GM08714 (cell line): ENCODE data around the gene ATP6V1G3.
A peak's percentile ranks its signal among the peaks of the same experiment; 100 is the strongest.
"Not testable (repeated sequence)": the region's sequence is repeated elsewhere in the genome, so short reads cannot be mapped to it uniquely, and the experiment has no call there.

ENCODE experiments used
- H3K4me3 ChIP-seq: fragments of 200-500 bp; sonication (Bioruptor generic); 2 replicates; pipeline ENCODE4 v1.5.1; 2014; ENCODE audit warnings: mild to moderate bottlenecking, low read length, inconsistent platforms
- ZNF274 ChIP-seq: IDR thresholded peaks from 2 replicates; pipeline ENCODE4 v1.6.1; 2012; ENCODE audit warnings: mild to moderate bottlenecking, low read depth, low read length

The ATP6V1G3 gene

DNA sequence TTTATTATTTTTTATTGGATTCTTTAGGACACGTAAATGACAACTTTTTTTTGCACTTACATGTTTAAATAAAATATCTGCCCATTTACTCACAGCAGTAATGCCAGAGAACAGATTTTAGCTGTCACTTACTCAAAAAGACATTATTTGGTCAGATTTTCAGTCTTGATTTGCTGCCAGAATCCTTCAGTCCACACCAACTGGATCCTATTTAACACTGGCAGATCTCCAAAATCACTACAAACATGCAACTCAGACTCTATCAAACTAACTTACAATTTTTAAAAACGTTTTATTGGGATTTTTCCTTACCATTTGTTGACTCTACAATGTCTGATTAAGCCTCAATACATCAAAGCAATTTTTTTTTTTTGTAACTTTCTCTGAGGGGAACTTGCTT, 11.1 kb downstream of the ATP6V1G3 start:
- no peak overlapping the region for H3K4me3 ChIP-seq
- TF ChIP-seq ZNF274, result no peak

DNA sequence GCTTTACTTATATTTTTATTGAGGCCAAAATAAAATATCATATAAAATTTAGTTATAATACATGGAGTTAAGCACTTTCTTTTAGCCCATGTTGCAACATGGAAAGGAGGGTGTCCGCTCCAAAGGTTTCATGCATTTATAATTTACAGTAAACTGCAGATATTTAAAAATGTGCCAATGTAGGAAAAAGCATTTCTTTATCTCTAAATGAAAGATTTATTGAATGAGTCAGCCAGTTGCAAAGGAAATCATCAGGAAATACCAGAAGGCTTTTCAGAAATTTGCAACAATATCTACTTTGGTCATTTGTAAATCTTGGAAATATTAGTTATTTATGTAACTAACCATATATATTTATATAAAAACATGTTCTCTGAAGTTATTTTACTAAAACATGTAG, 12.1 kb downstream of the ATP6V1G3 start:
- no peak overlapping the region for H3K4me3 ChIP-seq
- no peak for TF ChIP-seq ZNF274

DNA sequence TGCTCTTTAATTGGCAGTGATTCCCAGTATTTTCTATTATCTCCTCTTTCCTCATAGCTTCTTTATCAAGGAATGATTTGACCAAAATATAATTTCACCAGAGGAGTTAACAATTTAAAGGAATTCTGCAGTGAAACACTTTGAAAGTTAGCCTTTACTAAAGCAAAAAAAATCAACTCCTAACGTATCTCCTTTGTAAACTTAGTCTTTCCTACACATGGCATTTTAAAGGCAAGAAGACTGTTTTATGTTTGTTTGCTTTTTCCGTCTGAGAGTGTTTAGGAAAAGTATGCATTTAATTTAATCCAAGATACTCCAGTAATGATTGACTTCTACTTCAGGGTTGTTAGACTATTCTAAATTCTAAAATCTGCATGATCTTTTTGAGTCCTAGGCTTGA, 15.9 kb downstream of the ATP6V1G3 start:
- TF ChIP-seq ZNF274, result no peak
- no peak overlapping the region for H3K4me3 ChIP-seq

DNA sequence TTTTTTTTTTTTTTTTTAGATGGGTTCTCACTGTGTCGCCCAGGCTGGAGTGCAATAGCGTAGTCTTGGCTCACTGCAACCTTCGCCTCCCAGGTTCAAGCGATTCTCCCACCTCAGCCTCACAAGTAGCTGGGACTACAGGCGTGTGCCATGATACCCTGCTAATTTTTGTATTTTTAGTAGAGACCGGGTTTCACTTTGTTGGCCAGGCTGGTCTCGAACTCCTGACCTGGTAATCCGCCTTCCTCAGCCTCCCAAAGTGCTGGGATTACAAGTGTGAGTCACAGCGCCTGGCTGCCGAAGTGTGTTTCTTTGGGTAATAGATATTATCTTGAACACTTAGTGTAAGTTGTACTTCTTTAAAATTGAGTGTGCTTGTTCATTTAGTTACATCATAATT, 16.4 kb downstream of the ATP6V1G3 start:
- H3K4me3 ChIP-seq, result not testable (repeated sequence)

DNA sequence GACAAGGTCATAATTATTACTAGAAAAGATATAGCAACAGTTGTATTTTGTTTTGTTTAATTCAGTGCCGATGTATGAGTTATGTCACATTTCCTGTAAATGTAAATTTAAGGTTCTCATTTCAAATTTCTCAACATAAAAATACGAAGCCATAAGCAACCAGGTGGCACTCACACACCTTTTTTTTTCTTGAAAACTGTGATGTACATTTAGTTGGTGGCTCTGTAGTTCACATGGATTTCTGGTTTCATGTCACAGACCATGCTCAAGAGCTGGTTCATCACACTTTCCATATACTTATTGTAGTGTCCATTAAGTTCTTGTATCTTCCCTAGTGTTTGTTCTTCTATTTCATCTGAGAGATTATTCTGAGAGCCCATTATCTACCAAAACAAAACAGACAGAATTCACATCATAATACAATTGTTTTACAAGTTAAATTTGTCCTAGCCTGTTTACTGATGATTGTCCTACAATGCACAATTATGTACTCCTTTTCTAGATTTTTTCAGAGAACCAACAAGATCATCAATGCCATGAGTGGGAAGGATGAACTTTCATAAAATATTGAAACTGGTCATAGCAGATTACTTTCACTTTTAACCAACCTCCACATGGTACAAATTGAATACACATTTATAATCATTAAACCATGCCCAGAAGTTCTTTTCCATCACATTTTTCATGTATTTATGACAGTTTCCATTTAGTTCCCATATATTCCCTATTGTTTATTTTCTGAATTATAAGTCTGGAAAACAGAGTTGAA, 17.1 kb downstream of the ATP6V1G3 start:
- no peak overlapping the region for H3K4me3 ChIP-seq
- no peak for TF ChIP-seq ZNF274

DNA sequence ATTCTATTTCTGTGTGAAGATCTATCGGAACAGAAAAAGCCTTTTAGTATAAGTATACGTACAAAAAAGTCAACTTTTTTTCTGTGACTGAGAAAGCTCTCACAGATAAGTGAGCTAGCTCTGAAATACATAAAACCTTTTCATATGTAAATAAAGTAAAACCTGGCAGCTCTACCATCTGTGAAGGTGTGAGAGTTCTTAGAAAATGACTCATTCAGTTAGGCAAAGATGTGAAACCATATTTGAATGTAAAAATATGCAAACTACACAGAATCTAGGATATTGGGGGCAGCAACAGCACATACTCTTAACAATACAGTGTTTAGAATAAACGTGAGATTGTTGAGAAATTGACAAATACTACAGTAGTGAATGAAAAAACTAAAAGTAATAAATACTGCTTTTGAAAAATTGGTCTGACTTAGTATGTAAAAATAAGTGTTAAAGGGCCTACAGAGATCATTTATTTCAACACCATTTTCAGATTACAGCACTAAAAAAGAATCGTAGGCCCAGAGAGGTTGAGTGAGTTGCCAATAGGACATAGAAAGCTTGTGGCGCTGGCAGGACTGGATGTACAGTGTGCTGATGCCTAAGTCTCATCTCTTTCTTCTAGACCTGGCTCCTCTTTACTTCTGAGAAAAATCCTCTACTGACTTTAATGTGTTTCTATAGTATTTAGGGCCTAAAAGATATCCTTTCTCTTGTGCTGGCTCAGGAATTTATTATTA, 19.8 kb downstream of the ATP6V1G3 start:
- no peak overlapping the region for H3K4me3 ChIP-seq
- TF ChIP-seq ZNF274, result no peak

DNA sequence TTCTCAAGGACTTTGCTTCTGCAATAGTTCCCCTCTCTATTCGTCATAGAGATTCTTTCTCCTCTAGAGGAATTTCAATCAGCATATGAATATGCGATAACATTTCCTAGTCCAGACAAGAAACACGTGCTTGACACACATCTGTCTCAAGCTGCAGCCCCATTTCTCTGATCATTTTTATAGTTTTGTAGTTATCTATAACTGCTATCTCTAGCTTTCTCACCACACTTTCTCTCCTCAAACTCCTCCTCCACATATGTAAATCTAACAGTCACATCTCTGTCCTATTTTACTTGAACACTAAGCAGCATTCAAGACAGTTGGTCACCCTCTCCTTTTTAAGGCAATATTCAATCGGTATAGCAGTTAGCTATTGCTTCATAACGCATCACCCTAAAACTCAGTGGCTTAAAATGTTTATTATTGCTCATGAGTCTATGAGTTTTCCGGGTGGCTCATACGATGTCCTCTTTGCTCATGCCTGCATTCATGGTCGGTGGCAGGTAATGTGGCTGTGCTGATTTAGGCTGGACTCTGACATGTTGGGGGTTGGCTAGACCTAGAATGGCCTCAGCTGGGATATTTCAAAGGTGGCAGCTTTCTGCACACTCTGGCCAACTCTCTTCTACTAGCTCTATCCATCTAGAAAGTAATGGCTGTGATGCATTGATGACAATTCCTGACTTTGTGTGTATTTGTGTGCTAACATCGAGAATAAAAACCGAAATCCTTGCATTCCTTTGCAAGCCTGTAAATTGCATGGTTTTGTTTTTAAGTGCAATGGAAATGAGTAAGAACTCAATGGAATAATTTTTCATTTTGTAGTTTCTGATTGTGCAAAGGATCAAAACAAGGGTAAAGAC, 20.6 kb downstream of the ATP6V1G3 start:
- TF ChIP-seq ZNF274, result no peak
- H3K4me3 ChIP-seq, result peak overlapping the region; percentile 21; the same call in 1 of the 2 replicates

DNA sequence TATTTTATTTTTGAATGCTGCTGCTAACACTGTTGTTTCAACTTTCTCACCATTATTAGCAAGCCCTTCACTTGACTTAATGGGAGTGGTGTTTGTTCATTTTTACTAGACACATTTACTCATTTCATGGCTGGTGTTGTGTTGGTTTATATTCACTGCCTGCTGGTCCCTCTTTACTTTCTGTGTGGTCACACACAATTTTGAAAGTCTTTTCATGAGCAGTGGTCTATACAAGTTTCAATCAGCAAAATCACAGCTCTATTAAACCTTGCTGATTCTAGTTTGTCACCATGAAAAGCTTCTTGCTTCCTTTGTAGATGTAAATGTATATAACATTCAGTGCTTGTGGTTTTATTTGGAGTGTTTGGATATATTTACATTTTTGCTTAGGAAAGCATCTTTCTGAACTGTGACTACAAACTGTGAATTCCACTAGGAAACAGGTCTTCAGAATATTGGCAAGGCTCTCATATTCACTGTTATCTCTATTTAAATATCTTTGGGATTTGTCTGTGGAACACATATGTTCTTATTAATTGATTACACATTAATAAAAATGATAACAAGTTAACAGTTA, 22.8 kb downstream of the ATP6V1G3 start:
- H3K4me3 ChIP-seq, result no peak overlapping the region
- no peak for TF ChIP-seq ZNF274

DNA sequence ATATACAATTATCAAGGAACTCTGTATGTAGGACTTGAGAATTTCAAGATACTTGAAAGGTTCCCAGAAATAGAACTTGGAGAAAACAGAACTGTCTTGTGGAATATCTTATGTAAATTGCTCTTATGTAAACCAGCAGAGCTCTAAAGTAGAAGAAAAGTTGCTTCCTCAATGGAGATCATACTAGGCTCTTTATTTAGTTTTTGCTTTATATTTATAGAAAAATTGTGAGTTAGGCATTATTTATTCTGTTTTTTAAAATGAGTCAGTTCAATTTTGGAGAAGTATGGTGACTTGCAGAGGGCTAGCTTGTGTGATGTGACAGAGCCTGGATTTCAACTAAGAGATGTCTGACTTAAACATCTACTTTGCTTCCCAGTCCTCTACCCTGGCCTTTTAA, 40.4 kb downstream of the ATP6V1G3 start:
- no peak overlapping the region for H3K4me3 ChIP-seq
- no peak for TF ChIP-seq ZNF274

DNA sequence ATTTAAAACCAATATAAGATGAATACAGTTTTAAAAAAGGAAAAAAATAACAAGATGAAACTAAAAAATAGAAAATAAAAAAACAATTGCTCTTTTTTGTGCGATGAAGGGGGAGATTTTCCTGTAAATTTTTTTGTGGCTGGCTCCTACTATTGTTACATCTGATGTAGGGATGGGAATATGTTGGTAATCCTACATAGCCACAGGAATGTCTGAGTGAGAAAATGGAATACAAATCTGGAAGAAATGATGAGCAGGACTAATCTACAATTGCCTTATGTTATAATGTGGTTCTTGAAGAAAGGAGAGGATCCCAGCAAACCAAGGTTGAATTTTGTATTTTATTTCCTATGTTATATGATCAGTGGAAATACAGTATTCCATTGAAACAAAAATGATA, 40.9 kb downstream of the ATP6V1G3 start:
- no peak overlapping the region for H3K4me3 ChIP-seq
- no peak for TF ChIP-seq ZNF274

DNA sequence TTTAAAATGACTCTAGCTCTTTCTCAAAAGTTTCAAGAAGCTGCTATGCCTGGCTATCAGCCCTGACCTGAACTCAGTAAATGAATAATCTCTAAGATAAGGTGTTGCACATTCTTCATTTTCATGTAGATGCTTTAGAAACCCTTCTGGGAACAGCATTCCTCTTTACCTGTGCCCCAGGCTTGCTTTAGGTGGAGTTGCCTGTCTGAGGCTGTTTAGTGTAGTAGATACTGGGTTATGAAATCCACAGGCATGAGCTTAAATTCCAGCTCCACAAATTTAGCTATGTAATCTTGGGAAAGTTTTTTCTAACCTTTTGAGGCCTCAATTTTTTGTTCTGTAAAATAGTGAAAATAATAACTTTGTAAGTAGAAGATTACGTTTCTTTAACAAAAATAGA, 41.6 kb downstream of the ATP6V1G3 start:
- H3K4me3 ChIP-seq, result no peak overlapping the region
- no peak for TF ChIP-seq ZNF274

DNA sequence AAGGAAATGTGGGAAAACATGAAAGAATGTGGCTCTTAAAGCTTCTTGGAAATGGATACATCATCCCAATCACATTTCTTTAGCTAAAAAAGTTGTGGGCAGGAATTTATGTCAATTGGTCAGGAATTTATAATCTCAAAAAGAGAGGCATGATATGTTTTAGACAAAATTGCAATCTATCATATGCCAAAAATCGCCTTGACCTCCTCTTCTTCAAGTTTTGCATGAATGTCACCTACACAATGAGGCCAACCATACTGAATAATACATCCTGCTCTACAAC, 42.4 kb downstream of the ATP6V1G3 start:
- TF ChIP-seq ZNF274, result no peak
- H3K4me3 ChIP-seq, result no peak overlapping the region

DNA sequence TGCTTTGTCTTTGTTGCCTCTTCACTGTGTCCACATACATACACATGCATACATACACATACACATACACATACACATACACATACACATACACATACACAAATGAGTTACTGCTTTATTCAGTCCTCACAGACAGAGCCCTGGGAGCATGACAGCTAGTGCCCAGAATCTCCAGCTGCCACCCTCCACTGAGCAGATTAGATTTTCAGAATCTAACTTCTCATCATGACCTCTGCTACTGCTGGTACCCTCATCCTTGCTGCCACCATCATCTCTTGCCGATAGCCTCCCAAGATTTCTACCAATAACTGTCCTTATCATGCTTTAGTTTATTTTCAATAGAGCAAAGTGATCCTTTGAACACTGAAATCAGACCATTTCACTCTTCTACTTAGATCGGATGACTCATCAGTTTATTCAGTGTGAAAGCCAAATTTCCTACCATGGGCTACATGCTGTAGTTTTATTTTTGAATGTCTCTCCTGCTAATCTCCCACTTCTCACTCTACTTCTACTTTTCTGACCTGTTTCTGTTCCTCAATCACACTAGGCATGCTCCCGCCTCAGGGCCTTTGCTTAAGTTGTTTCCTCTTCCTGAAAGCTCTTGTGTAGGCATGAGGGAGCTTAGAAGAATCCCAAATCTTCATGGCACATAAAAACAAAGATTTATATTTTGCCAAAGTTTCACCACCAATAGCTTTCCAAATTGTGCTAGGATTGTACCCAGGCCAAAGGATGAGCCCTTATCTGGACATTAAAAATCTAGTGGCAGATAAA, 43.0 kb downstream of the ATP6V1G3 start:
- H3K4me3 ChIP-seq, result no peak overlapping the region
- TF ChIP-seq ZNF274, result no peak
